Mononuclear cell (primary cell): ENCODE data around the gene INTS3. TPM values are rescaled to one million over a fixed set of nuclear protein-coding genes. Genes with fewer than 3 reads are reported as not detected.
"Not testable (repeated sequence)": the region's sequence is repeated elsewhere in the genome, so short reads cannot be mapped to it uniquely, and the experiment has no call there.

Source experiments
- H3K27me3 ChIP-seq: 2 replicates; pipeline ENCODE4 v1.6.0; 2011; ENCODE audit warnings: low read length, control low read depth; ENCODE audit not compliant: insufficient read depth
- H3K4me1 ChIP-seq: 2 replicates; pipeline ENCODE4 v1.5.1; 2011; ENCODE audit warnings: mild to moderate bottlenecking, low read length, control low read depth; ENCODE audit not compliant: insufficient read depth
- H3K4me3 ChIP-seq: 2 replicates; pipeline ENCODE4 v1.5.1; 2011; ENCODE audit warnings: mild to moderate bottlenecking, low read length, moderate library complexity
- H3K9me3 ChIP-seq: 2 replicates; pipeline ENCODE4 v1.5.1; 2011; ENCODE audit warnings: low read depth, mild to moderate bottlenecking, control low read depth, low read length
- total RNA-seq: library from RNA; depleted of rRNA; stranded (reverse); fragments of >200 nt; gene quantifications from one replicate; pipeline ENCODE4 v1.2.3, GENCODE V29; 2012

The INTS3 gene
- total RNA-seq, 1 donor, result 11.6 TPM

DNA sequence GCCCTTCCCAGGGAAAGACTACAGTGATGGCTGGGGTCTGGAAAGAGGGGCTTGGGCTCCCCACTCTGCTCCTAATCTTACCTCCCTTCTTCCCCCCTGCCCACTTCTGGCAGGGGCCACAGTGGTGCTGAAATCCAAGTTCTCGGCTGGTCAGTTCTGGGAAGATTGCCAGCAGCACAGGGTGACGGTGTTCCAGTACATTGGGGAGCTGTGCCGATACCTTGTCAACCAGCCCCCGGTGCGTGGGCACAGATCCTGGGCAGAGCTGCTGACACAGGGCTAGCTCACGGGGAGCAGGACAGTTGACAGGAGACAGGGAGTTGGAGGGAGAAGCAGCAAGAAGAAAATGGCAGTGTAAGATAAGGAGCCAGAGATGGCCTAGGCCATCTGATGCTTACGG lies 49.8 kb downstream of the INTS3 start:
- no peak overlapping the region for H3K4me3 ChIP-seq
- peaks cover 59% of the 10 kb centered on the region for H3K4me1 ChIP-seq

DNA sequence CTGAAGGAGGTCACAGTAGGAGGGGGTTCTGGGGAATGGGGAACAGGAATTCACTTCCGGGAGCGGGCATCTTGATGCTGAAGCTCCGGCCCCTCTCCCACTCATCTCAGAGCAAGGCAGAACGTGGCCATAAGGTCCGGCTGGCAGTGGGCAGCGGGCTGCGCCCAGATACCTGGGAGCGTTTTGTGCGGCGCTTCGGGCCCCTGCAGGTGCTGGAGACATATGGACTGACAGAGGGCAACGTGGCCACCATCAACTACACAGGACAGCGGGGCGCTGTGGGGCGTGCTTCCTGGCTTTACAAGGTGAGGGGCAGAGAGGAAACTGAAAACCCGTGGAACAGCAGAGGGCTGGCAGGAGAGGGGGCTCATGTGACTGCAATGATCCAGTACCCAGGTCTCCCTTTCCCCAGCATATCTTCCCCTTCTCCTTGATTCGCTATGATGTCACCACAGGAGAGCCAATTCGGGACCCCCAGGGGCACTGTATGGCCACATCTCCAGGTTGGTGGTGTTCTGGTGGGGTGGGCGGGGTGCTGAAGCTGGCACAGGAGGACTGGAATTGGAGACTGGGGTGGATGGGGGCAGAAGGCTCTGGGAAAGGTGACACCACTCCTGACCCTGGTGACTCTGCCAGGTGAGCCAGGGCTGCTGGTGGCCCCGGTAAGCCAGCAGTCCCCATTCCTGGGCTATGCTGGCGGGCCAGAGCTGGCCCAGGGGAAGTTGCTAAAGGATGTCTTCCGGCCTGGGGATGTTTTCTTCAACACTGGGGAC lies 50.4 kb downstream of the INTS3 start:
- no peaks in the 10 kb centered on the region for H3K27me3 ChIP-seq
- H3K9me3 ChIP-seq, result no peaks in the 10 kb centered on the region
- peaks cover 59% of the 10 kb centered on the region for H3K4me1 ChIP-seq
- no peak overlapping the region for H3K4me3 ChIP-seq

More for the DNA sequence above, 49.8 kb downstream of the INTS3 start:
- Histone ChIP-seq H3K9me3 (no peaks in the 10 kb centered on the region), H3K27me3 (no peaks in the 10 kb centered on the region)

DNA sequence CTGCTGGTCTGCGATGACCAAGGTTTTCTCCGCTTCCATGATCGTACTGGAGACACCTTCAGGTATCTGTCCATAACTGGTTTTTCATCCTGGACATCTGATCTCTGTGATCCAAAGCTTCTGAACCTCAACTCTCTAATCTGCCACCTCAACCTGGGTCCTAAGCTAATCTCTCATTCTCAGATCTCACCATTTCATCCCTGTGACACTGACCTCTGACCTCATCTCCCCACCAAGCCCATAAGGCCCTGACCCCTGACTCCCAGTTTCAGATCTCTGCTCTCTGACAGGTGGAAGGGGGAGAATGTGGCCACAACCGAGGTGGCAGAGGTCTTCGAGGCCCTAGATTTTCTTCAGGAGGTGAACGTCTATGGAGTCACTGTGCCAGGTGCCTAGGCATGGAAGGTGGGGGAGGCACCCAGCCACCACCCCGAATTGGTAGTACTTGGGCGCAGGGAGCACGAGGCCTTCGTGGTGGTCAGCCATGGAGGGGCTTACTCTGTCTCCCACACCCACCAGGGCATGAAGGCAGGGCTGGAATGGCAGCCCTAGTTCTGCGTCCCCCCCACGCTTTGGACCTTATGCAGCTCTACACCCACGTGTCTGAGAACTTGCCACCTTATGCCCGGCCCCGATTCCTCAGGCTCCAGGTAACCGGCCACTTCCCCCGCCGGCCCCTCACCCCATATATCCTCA lies 51.1 kb downstream of the INTS3 start:
- no peaks in the 10 kb centered on the region for H3K27me3 ChIP-seq
- no peak overlapping the region for H3K4me3 ChIP-seq
- no peaks in the 10 kb centered on the region for H3K9me3 ChIP-seq
- peaks cover 55% of the 10 kb centered on the region for H3K4me1 ChIP-seq

DNA sequence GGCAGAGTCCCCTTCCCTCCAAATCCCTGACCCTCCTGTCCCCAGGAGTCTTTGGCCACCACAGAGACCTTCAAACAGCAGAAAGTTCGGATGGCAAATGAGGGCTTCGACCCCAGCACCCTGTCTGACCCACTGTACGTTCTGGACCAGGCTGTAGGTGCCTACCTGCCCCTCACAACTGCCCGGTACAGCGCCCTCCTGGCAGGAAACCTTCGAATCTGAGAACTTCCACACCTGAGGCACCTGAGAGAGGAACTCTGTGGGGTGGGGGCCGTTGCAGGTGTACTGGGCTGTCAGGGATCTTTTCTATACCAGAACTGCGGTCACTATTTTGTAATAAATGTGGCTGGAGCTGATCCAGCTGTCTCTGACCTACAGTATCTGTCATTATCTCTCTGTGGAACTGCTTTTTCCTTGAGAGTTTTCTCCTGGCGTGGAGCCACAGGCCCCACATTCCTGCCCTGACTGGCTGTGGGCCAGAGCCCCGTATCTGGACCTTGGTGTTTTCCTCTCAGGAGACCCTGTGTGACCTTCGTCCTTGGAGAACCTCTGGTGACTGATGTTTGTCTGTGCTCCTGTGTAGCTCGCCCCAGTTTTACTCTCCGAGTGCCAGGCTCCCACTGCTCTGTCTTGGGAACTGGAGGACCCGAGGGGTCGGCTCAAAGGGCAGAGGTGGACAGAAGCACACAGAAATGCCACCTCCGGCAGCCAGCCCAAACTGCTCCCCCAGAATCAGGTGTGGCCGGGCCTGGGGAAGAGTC lies 52.1 kb downstream of the INTS3 start:
- H3K4me1 ChIP-seq, result peaks cover 51% of the 10 kb centered on the region

DNA sequence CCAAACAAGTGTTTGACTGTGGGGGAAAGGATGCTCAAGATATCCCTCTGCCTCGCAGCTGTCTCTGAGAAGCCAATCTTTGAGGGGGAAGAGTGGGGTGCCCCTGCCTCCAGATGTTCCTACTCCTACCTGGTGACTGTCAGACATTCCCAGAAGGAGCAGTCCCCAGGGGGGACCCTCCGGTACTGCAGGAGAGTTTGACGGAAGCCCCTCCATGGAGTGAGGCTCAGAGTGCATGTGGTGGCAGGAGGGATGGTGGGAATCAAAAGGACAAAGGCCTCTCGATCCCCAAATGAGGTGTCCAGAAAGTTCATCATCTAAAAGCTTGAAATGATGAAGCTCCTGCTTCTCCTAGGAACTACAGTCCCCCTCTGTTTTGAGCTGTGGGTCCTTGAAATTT lies 52.7 kb downstream of the INTS3 start:
- Histone ChIP-seq H3K4me1 (peaks cover 50% of the 10 kb centered on the region), H3K4me3 (no peak overlapping the region), H3K9me3 (no peaks in the 10 kb centered on the region), H3K27me3 (no peaks in the 10 kb centered on the region)

More for the DNA sequence above, 52.1 kb downstream of the INTS3 start:
- H3K4me3 ChIP-seq, result no peak overlapping the region
- H3K27me3 ChIP-seq, result no peaks in the 10 kb centered on the region
- no peaks in the 10 kb centered on the region for H3K9me3 ChIP-seq

DNA sequence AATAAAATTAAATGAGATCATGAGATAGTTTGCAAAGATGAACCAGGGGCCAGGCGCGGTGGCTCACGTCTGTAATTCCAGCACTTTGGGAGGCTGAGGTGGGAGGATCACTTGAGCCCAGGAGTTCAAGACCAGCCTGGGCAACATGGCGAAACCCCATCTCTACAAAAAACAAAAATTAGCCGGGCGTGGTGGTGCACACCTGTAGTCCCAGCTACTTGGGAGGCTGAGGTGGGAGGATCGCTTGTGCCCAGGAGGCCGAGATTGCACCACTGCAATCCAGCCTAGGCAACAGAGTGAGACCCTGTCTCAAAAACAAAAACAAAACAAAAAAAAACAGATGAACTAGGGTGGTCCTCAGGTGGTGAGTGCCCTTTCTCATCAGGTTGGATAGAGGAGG lies 54.8 kb downstream of the INTS3 start:
- H3K27me3 ChIP-seq, H3K9me3 ChIP-seq: not testable (repeated sequence)
- Histone ChIP-seq H3K4me3 (peak overlapping the region; percentile 69), H3K4me1 (peaks cover 32% of the 10 kb centered on the region)

DNA sequence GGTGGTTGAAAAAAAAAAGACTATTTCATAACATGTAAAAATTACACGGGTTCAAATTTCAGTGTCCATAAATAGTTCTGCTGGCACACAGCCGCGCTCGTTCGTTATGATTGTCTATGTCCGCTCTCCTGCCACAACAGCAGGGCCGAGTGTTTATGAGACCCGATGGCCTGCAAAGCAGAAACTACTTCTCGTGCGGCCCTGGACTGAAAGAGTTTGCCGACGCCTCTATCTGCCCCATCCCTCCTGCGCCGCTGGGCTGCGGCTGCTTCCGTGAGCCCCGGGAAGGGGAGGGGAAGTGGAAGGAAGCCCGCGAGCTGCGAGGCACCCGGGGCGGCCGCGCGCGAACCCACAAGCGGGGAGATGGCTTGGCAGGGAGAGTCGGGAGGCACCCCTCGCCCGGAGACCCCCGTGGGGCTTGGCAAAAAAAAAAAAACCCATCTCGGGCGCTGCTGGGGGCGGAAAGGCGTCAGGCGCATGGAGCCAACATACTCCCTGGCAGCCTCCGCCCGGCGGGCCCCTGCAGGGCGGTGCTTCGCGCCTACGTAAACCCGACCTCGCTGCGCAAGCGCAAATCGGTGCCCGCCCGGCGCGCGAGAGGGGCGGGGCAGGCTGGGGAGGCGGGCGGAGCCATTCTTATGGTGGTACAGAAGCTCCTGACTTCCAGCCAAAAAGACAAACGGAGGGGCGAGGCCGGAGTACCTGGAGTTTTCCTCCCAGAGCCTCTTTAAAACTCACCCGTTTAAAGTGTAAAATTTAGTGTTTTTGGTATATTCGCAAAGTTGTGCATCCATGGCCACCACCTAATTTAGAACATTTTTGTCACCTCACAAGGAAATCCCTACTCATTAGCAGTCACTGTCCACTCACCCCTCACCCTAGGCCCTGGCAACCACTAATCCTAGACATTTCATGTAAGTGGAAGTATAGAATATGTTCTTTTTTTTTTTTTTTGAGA lies 55.7 kb downstream of the INTS3 start:
- peaks cover 26% of the 10 kb centered on the region for H3K4me1 ChIP-seq
- H3K4me3 ChIP-seq, result peak overlapping the region; percentile 69
- no peaks in the 10 kb centered on the region for H3K27me3 ChIP-seq
- no peaks in the 10 kb centered on the region for H3K9me3 ChIP-seq

DNA sequence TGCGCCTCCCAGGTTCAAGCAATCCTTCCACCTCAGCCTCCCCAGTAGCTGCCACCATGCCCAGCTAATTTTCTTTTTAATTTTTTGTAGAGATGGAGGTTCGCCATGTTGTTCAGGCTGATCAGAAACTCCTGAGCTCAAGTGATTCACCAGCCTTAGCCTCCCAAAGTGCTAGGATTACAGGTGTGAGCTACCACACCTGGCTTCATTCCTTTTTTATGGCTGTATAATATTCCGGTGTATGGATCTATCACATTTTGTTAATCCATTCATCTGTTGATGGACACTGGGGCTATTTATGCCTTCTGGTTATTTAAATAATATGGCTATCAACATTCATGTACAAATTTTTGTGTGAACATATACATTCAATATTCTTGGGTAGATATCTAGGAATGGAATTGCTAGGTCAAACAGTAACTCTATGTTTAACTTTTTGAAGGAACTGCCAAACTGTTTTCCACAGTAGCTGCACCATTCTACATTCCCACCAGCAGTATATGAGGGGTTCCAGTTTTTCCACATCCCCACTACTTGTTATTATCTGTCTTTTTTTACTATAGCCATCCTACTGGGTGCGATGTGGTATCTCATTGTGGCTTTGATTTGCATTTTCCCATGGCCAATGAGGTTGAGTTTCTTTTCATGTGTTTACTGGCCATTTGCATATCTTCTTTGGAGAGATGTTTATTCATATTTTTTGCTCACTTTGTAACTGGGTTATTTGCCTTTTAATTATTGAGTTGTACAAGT lies 58.4 kb downstream of the INTS3 start:
- Histone ChIP-seq H3K4me3 (no peak overlapping the region), H3K27me3 (no peaks in the 10 kb centered on the region), H3K9me3 (no peaks in the 10 kb centered on the region), H3K4me1 (peaks cover 47% of the 10 kb centered on the region)

DNA sequence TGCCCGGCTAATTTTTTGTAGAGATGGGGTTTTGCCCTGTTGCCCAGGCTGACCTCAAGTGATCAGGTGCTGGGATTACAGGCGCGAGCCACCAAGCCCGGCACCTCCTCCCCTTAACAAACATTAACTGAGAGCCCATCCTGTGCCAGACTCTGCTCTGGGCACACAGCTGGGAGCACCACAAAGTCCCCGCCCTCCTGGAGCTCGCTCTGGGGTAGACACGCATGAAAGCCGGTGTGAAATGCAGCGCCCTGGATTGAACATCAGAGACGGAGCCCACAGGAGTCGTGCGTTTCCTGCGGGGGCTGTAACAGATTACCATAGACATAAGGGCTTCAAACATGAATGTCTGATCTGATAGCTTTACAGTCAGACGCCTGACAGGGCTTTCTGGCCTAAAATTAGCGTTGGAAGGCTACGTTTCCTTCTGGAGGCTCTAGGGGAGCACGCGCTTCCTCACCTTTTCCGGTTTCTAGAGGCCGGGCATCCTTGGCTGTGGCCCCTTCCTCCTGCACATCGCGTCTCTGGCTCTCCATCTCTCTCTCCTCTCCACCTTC lies 61.7 kb downstream of the INTS3 start:
- Histone ChIP-seq H3K4me3 (no peak overlapping the region), H3K27me3 (no peaks in the 10 kb centered on the region), H3K4me1 (peaks cover 43% of the 10 kb centered on the region), H3K9me3 (no peaks in the 10 kb centered on the region)

DNA sequence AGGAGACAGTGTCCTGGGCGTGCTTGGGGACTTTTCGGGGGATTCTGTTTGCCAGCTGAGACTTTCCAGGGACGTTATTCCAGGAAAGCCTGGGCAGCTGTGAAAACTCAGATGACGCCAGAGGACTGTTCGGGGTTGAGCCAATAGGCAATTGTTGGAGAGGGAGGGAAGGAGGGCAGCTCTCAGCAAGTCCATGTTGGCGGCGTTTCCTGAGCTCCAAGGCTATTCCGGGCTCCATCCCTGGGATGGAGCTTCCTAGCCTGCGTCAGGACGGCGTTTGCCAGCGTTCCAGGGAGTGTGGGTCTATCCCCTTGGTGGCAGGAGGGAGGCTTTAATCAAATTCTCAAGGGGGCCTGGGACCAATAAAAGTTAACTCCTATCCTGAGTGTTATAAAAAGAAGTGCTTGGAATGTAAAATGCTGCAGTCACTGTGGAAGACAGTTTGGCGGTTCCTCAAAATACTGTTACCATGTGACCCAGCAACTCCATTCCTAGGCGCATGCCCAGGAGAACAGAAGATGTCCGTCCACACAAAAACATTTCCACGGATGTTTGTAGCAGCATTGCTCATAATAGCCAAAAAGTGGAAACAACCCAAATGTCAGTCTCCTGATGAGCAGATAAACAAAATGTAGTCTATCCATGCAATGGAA lies 62.6 kb downstream of the INTS3 start:
- Histone ChIP-seq H3K4me3 (peak overlapping the region; percentile 6), H3K4me1 (peaks cover 45% of the 10 kb centered on the region), H3K9me3 (no peaks in the 10 kb centered on the region), H3K27me3 (no peaks in the 10 kb centered on the region)

DNA sequence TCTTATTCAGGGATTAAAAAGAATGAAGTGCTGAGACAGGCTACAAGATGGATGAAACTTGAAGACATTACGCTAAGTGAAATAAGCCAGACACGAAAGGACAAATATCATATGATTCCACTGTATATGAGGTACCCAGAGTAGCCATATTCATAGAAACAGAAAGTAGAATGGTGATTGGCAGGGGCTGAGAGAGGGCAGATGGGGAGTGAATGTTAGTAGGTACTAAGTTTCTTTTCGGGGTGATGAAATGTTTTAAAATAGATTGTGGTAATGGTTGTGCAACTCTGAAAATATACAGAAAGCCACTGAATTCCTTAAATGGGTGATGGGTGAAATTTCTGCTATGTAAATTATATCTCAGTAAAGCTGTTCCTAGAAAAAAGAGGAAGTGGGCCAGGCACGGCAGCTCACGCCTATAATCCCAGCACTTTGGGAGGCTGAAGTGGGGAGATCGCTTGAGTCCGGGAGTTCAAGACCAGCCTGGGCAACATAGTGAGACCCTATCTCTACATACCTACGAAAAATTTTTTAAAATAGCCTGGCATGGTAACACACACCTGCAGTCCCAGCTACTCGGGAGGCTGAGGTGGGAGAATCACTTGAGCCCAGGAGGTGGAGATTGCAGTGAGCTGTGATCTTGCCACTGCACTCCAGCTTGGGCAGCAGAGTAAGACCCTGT lies 63.3 kb downstream of the INTS3 start:
- Histone ChIP-seq H3K4me3 (peak overlapping the region; percentile 6), H3K9me3 (no peaks in the 10 kb centered on the region), H3K4me1 (peaks cover 47% of the 10 kb centered on the region), H3K27me3 (no peaks in the 10 kb centered on the region)

DNA sequence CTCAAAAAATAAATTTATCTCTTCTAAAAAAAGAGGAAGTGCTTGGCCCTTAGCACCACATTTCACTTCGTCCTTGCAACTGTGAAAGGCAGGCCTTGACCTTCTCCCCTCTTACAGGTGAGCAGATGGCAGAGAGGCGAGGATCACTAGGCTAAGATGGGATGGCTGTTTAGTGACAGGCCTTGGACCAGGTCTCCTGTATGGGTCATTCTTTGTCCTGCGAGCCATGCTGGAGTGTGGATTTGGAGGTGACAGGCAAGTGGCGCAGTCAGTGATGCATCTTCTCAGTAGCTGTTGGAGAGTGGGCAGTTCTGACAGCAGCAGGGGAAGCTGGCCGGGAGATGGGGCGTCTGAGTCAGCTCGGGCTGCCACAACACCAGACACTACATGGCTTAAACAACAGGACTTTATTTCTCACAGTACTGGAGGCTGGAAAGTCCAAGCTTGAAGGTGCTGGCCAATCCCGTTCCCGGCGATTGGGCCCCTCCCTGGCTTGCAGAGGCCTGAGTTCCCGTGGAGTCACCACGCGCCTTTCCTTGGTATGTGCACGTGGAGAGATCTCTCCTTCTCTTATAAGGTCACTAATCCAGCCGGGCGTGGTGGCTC lies 63.9 kb downstream of the INTS3 start:
- Histone ChIP-seq H3K4me3 (no peak overlapping the region), H3K4me1 (peaks cover 54% of the 10 kb centered on the region), H3K9me3 (no peaks in the 10 kb centered on the region), H3K27me3 (no peaks in the 10 kb centered on the region)
